Activated CD8-positive, alpha-beta memory T cell treated with anti-CD3 and anti-CD28 coated beads, Interleukin-2, amount 50 U/mL, for 4 hours (primary cell): ENCODE results near the gene LFNG.

Experiments
- DNase-seq: peaks from one replicate; pipeline ENCODE4 v3.0.0-alpha.2; 2020

The LFNG gene

DNA sequence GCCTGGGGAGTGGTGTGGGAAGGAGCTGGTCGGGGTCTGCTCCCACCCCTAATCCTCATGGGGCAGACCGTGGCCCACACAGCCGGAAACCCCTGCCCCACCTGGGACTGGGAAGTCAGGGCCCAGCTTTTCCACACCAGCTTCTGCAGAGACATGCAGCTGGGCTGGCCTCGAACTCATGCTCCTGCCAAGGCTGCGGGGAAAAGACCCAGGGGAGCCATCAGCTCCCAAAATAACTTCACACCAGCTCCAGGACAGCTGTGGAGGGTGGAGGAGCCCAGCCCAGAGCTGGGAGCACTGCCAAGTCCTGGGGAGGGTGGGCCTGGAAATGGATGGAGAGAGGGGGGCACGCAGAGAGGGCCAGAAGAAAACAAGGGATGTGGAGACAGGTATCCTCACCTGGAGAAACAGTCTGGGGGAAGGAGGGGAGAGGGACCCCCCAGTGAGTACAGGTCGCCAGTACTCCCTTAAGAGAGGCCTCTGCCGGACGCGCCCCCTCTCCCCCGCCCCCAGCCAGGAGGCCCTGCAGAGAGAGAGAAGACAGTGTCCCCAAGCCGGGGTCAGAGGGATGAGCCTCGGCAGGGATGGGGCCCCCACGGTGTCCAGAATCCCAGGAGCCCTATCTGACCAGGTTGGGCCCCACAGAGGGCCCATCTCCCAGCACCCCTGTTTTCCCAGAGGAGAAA, 31.8 kb upstream of the LFNG start:
- DNase-seq = no peak

DNA sequence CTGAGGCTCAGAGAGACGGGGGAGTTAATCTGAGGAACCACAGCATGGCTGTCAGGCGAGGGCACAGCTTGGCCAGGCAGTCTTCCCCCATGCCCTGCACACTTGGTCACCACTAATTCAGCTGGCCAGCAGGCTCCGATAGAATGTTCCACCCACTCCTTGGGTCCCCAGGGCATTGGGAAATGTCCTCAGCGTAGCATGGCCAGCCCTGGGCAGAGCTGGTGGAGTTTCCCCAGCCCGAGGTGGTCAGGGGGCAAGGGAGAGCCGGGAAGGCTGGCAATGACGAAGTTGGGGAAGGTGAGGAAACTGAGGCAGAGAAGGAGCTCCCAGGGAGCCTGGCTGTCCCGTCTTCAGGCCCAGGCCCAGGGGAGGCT, 31.3 kb upstream of the LFNG start:
- DNase-seq = no peak

DNA sequence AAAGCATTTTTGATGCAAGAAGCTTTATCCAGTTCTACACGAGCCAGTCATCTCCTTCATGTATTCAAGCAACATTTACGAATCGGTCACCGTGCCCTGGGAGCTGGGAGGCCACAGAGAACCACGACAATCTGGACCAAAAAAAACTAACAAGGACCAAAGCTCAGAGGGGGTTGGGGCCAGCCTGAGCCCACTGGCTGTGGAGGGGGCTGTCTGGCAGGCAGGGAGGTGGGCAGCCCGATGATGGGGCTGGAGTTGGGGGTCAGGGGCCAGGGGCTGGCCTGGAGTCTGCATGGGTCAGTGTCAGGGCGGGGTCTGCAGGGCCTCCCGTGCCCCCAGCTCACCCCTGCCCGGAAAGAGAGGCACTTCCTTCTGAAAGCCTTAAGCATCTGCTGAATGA, 30.9 kb upstream of the LFNG start:
- DNase-seq = no peak

DNA sequence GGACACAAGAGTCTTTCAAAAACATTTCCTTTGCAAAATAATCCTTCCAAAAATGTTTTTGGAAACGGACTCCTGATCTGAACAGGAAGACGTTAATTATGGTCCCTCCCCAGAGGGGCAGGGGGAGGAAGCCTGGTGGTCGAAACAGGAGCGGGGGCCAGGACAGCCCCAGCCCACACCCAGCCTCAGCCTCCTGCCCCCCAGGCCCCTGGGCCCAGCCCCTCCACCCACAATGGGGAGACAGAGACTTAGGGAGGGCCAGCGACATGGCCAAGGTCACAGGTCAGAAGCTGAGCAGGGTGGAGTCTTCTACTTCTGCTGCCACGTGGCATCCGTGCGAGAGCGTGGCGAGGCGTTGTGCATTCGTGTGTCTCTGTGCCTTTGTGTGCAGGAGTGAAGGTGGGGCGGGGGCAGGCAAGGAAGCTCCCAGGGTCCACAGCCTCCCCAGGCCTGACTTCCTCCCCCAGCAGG, 29.4 kb upstream of the LFNG start:
- DNase-seq = no peak

DNA sequence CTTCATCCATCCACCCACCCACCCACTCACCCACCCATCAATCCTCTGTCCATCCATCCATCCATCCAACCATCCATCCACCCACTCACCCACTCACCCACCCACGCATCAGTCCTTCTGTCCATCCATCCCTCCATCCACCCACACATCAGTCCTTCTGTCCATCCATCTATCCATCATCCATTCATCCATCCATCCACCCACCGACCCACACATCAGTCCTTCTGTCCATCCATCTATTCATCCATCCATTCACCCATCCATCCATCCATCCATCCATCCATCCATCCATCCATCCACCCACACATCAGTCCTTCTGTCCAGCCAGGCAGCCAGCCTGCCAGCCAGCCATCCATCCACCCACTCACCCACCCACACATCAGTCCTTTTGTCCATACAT, 27.5 kb upstream of the LFNG start:
- no peak for DNase-seq

DNA sequence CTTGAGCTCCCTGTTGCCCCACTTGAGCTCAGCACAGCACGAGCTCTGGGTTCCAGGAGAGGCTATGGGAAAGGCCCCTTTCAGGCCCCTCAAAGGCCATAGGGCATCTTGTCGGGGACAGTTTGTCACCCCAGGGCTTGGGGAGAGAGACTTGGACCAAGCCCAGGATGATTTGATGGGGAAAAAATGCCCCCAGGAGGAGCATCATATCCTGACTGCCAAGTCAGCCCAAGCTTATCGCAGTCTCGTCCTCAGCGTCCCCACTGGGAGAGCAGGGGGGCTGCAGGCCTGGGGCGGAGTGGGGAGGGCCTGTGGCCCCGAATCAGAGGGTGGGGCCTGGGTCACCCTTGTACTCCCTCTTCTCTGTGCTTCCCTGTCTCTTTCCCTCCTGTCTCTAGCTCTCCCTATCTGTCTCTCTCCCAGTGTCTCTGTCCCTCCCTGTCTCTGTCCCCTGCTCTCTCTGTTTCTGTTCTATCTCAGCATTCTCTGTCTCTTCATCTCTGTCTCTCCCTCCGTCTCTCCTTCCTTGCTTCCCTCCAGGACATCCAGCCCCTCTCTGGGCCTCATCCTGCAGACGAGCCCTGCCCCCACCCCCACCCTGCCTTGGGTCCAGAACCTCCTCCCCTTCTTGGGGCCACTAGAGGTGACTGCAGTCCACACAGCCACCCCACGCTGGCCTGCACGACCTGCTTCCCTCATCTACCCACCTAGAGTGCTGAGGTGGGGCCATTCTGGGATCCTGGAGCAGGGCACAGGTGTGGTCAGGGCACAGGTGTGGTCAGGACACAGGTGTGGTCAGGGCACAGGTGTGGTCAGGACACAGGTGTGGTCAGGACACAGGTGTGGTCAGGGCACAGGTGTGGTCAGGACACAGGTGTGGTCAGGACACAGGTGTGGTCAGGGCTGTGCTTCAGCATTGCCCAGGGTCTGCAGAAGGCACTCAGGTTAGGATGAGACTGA, 26.1 kb upstream of the LFNG start:
- no peak for DNase-seq

DNA sequence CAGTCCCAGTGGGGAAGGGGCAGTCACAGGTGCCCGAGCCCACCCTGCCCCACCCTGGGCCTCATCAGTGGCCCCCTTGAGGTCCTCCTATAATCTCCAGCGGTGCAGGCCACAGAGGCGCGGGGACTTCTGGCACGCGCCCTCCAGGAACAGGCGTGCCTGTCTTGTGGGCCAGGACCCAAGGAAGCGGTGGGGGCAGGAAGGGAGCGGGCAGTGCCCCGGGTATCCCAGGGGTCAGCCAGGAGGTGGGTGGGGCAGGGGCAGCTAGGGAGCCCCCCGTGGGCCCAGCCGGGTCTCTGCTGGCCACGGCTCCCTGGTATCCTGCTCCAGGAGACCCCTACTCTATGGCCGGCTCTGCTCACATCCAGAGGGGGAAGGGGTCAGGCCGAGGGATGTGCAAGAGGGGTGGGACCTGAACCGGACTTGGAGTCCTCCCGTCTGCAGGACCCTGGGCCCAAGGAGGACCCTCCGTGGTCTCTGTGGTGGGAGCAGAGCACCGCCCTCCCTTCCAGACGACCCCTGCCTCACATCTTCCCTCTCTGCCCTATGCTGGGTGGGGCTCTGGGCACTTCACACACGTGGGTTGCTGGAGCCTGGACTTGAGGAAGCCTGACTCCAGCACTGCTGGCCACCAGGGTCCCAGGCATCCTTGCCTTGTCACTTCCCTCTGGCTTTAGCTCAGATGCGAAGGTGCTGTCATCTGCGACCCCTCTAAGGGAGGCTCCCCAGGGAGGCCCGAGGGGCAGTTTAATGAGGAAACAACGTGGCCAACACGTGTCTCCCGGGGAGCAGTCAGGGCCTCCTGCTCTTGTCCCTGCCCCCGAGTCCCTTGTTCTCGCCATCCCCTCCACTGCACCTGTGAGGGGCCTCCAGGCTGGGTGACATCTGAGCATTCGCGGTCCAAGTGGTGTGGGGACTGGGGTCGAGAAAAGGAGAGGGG, 25.1 kb upstream of the LFNG start:
- DNase-seq = no peak

DNA sequence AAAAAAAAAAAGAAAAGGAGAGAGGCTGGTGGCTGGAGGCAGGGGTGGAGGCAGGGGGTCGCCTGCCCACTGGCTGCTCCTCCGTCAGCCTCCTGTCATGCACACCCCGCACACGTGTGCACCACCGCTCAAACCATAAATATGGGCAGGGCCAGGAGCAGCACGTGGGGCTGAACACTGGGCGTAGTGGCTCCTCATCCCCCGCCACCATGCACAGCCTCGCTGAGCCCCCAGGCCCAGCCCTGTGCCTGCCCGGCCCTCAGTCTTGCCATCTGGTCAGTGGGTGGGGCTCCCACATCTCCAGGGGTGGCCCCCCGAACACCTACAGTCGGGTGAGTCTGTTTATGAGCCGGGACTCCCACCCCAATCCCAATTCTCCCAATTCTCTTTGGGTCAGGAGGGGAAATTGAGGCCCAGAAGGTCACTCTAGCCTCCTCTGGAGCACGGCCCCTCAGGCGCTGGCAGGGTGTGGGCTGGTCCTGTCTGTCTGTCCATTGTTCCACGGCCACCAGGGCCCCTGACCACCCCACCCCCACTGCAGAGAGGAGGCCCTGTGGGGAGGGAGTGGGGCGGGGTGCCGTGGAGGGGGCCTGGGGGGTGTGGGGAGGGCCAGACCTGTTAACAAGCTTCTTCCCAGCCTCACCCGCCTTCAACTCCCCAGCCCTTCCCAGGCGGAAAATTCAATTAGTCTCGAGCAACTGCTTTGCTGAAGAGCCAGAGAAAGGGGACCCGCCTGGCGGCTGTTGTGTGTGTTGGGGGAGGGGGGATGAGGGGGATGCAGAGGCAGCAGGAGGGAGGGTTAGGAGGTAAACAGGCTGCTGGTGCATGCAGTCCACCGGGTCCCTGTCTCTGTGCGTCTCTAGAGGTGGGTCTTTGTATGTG, 23.9 kb upstream of the LFNG start:
- no peak for DNase-seq

DNA sequence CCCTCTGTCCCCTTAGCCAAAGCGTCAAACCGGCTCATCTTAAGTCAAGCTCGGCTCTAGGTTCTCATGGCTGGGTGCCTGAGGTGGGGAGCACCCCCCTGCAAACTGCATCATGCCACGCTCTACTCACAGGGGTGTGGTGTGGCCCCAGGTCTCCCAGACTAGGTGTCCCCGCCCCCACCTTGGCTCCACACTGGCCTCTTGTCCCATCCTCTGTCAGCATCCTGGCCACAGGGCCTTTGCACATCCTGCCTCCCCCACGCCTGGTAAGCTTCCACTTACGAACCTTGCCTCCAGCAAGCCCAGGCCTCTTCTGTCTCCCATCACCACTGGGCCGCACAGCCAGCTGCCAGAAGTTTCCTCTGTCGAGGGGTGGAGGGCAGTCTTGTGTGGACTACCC, 23.2 kb upstream of the LFNG start:
- DNase-seq = no peak

DNA sequence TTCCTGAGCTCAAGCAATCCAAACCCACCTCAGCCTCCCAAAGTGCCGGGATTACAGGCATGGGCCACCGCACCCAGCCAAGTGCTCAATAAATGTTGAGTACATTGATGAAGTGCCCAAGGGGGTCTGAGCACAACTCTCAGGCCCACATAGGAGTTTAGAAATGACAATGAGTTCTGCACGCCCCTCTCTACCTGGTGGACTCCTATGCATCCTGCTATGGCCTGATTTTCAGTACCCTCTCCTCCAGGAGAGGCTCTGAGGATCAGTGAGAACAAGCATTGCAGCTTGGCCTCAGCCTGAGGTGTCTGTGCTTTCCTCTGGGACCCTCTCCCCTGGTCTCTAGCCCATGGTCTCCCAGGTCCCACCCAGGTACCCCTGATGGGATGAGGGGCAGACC, 22.5 kb upstream of the LFNG start:
- no peak for DNase-seq

DNA sequence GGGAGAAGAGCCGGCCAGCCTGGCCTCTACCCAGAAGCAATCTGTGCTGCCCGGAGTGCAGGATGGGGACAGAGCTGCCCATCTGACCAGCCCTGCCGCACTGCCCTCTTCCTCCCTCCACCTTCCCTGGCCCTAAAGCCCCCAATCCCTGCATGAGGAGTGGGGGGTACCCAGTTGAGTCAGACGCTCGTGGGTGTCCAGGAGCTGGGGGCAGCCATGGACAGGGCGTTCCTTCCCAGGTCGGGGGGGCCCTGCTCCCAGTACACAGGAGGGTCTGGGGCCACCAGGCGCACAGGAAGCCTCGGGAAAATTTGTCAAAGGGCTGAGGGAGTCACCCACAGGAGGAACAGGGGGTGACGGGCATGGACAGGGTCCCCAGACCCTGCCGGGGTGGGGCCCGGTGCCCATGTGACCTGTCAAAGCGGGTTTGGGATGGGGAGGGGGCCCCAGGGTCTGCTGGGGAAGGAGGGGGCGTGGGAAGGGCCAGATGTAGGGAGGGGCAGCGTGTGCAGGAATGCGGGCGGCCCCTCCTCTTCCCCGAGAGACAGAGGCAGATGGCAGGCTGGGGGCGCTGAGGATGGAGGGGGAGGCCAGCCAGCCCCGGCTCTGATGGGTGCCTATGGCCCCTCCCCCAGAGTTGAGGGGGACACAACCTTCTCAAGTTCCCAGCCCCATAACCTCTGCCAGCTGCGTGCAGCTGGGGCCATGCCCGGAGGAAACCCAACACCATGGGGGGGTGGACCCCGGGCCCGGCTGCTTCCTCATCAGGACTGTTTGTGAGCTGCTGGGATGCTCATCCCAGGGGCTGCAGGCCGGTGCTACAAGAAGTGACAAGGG, 21.9 kb upstream of the LFNG start:
- no peak for DNase-seq

DNA sequence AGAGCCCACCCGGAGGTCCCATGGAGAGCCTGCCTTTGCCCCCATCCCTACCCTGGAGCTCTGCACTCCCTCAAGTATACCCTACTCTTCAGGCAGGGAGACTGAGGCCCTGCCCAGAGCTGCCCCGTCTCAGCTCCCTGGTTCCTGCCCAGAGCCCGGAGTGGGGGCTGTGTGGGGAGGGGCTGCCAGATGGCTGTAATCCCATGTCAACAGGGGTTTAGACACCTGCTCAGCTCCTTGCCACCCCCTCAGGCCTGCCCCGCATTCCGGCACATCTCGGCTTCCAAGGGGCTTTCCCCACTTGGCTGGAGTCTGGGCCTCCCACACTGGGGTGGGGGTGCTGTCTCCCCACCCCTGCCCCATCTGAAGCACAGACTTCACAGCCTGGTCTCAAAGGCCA, 20.9 kb upstream of the LFNG start:
- no peak for DNase-seq

DNA sequence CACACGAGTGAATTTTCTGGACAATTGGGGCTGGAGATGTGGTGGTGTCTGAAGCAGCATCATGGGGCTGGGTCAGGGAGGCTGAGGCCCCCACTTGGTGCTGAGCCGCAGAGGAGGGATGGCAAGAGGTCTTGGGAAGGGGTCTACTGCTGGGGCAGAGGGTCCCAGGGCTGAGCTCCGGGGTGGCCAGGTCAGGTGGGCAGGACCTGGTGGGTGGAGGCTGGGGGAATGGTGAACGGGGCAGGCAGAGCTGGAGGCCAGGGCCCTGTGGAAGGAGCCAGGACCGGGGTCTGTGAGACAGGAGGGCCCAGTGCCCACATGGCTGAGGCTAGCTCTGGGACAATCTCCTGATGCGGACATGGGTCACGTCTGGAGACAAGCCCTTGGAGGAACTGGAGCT, 20.4 kb upstream of the LFNG start:
- no peak for DNase-seq

DNA sequence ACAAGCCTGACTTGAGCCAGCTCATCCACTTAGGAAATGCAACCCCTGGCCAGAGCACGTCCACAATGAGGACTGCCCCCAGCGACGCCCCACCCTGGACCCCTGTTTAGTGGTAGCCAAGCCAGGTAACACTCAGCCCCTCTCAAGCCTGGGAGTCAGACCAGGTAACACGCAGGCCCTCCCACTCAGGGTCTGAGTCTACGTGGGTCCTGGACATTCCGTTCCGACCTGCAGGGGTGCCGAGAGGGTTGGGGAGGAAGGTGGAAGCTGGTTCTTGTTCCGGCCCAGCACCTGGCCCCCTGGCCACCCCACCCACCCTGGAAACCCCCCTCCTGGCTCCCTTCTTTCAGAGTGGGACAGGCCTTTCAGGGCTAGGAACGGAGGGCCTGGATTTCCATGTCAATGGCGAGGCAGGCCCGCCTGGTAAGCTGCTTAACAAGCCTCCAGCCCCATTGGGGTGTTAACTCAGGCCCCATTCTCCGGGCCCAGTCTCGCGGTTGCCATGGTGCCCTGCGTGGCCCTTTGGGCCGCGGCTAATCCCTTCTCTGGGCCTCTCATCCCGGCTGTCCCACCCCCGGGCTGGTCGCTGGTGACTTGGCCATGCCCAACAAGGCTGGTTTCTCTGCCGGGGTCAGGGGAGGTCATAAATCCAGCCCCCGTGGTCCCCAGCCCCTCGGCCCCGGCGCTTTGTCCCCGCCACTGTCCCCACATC, 19.7 kb upstream of the LFNG start:
- no peak for DNase-seq

DNA sequence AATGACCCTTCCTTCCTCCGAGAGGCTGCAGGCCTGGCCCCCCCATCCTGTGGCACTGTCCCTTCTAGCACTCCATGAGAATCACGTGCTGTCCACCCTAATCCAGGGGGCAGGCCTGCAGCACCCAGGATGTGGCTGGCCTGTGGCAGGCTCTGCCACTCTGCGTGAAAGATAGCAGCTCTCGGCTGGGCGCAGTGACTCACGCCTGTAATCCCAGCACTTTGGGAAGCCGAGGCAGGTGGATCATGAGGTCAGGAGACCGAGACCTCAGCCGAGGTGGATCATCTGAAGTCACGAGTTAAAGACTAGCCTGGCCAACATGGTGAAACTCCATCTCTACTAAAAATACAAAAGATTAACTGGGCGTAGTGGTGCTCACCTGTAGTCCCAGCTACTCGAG, 18.9 kb upstream of the LFNG start:
- no peak for DNase-seq

DNA sequence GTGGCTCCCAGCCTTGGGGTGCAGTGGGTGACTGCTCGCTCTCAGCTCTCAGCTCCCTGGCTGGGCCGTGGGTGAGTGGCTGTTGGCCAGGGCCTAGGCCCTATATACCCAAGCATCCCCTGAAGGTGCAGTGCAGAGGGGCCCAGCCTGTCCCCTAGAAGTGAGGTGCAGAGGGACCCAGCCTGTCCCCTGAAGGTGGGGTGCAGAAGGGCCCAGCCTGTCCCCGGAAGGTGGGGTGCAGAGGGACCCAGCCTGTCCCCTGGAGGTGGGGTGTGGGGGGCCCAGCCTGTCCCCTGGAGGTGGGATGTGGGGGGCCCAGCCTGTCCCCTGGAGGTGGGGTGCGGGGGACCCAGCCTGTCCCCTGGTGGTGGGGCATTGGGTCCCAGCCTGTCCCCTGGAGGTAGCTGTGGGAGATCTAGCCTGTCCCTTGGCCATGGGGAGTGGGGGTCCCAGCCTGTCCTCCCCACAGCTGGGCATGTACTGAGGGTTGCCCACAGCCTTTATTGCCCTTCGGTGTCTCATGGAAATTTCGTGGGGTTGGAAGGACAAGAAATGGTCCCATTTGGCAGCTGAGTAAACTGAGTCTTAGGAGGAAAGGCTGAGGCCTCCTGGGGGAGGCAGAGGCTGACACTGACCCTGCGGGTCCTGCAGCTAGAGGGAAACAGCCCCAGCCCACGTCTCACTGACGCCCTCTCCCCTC, 17.5 kb upstream of the LFNG start:
- DNase-seq = no peak

DNA sequence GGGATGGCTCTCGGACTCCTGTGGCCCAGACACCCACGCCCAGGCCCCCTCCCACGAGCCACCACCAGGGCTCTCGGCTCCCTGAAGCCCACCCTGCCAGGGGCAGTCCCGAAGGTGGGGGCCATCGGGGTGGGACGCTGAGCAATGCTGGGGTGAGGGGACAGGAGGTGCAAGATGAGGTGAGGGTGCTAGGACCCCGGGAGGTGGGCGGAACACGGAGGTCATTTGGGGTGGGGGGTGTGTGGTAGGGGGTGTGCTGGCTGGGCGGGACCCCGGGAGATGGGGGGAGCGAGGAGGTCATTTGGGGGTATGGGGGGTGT, 17.0 kb upstream of the LFNG start:
- no peak for DNase-seq

DNA sequence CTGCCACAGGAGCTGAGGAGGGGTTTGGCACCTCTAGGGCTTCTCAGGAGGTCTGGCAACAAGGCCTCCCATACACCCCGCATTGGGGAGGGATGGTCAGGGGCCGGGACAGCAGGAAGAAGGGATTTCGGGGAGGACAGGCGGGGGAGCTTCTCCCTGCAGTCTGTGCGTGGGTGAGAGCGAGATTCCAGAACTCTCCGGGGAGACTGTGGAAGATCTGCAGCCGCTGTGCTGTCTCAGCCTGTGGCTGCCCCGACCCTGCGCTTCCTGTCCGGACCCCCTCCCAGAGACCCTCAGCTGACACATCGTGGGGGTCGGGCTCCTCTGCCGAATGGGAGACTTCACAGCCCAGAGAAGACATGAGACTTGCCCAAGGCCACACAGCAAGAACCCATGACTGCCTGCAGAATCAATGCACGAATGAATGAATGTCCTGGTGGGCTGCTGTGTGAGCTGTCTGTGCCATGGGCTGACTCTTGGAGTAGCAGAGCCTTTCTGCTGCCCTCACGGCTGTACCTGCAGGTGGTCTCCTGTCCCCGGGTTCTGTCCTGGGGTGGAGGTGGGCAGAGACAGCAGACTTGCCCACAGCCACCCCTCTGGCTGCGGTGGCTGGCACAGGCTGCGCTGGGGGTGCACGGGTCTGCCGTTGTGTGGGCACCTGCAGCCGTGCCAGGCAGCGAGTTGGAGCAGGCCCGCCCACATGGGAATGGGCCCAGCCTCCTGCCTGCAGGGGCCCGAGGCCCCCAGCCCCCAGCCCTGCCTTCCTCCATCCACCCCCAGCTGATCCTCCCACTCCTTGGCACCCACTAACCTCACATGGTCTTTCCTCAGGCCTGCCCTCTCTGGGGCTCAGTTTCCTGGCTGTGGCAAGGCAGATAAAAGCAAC, 16.3 kb upstream of the LFNG start:
- DNase-seq = no peak
